ENCODE data around the gene TLR3.

The TLR3 gene

DNA sequence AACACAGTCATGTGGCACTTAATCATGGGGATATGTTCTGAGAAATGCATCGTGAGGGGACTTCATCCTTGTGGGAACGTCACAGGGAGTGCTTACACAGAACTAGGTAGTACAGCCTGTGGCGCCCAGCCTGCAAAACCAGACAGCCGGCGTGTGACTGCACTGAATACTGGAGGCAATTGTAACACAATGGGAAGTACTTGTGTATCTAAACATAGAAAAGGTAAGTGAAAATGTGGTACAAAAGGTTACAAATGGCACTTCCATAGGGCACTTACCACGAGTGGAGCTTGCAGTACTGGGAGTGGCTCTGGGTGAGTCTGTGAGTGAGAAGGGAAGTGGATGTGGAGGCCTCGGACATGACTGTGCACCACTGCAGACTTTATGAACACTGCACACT is 5.2 kb downstream of the TLR3 start:
- TF ChIP-seq, protein P1, sequence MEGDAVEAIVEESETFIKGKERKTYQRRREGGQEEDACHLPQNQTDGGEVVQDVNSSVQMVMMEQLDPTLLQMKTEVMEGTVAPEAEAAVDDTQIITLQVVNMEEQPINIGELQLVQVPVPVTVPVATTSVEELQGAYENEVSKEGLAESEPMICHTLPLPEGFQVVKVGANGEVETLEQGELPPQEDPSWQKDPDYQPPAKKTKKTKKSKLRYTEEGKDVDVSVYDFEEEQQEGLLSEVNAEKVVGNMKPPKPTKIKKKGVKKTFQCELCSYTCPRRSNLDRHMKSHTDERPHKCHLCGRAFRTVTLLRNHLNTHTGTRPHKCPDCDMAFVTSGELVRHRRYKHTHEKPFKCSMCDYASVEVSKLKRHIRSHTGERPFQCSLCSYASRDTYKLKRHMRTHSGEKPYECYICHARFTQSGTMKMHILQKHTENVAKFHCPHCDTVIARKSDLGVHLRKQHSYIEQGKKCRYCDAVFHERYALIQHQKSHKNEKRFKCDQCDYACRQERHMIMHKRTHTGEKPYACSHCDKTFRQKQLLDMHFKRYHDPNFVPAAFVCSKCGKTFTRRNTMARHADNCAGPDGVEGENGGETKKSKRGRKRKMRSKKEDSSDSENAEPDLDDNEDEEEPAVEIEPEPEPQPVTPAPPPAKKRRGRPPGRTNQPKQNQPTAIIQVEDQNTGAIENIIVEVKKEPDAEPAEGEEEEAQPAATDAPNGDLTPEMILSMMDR (IDR thresholded peaks at IDR 0.05; ENCODE audit: insufficient read depth, low read depth, low read length, missing control alignments): no peak
- DNase-seq (ENCODE audit: low read depth): no peak
- H3K4me3 ChIP-seq (ENCODE audit: low read length): no peak overlapping the region

DNA sequence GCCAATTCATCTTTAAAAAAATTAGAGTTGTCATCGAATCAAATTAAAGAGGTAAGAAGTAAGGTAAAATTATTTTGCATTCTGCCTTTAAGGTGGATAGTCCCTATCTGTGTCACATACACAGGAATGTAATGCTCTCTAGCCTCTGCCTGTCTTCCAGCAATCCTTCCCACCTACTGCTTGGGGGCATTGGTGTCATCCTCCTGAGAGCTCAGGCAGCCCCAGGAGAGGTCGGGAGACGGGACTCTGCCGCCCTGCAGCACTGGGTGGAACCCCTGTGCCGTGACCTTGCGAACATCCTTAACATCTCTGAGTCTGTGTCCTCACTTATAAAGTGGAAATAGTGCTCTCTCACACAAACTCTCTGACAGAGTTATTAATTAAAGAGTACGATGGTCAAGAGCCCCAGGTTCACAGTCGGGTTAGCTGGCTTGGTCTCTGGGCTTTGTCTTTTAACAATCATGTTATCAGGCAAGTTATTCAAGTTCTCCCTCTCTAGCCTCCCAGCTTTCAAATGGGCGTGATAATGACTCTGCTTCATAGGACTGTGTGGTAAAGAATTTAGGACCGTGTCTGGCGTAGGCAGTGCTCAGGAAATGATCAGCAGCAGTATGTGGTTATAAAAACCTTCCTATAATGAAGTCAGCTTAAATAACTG is 10.2 kb downstream of the TLR3 start:
- H3K4me3 ChIP-seq (ENCODE audit: low read length): no peak overlapping the region
- TF ChIP-seq, protein P1 (IDR thresholded peaks at IDR 0.05; ENCODE audit: insufficient read depth, low read depth, low read length, missing control alignments): no peak

DNA sequence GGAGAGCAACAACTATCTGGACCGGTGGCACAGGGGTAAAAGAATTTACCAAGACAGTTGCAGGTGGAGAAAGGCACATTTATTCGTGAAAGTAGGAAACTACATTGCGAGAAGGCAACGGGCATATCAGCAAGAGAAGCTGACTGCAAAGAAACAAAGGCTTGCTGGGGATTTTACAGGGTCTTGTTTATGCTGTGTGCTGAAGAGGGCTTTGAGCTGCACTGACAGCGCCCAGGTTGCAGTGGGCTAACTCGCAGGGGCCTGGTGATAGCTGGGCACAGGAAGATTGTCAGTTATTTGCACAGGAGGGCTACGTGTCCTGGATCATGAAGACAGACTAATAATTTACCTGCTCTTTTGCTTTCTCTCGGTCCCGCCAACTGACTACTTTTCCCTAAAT is 10.7 kb downstream of the TLR3 start:
- no peak for DNase-seq (ENCODE audit: low read depth)

More for the DNA sequence above, 10.2 kb downstream of the TLR3 start:
- DNase-seq (ENCODE audit: low read depth): peak; percentile 63

DNA sequence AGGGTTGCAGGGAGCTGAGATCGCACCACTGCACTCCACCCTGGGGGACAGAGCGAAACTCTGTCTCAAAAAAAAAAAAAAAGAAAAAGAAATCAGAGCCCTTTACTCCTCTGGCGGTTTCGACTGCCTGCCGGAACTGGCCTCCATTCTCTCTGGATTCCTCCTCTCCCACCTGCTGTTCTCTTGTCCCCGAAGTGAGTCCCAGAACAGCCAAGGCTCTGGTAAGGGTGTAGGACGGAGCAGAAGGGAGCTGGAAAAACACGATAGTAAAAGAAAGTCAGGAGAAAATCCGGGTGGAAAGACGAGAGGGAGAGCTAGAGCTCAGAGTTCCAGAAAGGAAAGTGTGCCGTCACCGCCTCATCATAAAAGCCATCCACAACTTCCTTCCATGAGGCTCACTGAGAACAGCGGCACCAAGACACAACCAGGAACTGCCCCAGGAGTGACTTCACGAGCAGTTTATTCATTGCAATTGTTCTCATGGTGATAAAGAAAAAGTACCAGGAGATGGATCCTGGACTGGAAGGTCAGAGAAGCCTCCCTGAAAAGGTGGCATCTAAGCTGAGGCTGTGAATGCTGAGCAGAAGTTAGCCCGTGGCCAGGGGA is 12.3 kb downstream of the TLR3 start:
- no peak overlapping the region for H3K4me3 ChIP-seq (ENCODE audit: low read length)
- TF ChIP-seq, protein P1 (IDR thresholded peaks at IDR 0.05; ENCODE audit: insufficient read depth, low read depth, low read length, missing control alignments): no peak
- DNase-seq (ENCODE audit: low read depth): no peak

More for the DNA sequence above, 10.7 kb downstream of the TLR3 start:
- no peak overlapping the region for H3K4me3 ChIP-seq (ENCODE audit: low read length)
- TF ChIP-seq, protein P1 (IDR thresholded peaks at IDR 0.05; ENCODE audit: insufficient read depth, low read depth, low read length, missing control alignments): no peak

DNA sequence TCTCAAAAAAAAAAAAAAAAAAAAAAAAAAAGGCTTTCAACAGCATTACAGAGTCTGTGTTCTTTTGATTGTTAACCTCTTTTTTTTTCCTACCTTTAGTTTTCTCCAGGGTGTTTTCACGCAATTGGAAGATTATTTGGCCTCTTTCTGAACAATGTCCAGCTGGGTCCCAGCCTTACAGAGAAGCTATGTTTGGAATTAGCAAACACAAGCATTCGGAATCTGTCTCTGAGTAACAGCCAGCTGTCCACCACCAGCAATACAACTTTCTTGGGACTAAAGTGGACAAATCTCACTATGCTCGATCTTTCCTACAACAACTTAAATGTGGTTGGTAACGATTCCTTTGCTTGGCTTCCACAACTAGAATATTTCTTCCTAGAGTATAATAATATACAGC is 13.3 kb downstream of the TLR3 start:
- no peak for DNase-seq (ENCODE audit: low read depth)
- no peak overlapping the region for H3K4me3 ChIP-seq (ENCODE audit: low read length)
- TF ChIP-seq, protein P1 (IDR thresholded peaks at IDR 0.05; ENCODE audit: insufficient read depth, low read depth, low read length, missing control alignments): no peak

DNA sequence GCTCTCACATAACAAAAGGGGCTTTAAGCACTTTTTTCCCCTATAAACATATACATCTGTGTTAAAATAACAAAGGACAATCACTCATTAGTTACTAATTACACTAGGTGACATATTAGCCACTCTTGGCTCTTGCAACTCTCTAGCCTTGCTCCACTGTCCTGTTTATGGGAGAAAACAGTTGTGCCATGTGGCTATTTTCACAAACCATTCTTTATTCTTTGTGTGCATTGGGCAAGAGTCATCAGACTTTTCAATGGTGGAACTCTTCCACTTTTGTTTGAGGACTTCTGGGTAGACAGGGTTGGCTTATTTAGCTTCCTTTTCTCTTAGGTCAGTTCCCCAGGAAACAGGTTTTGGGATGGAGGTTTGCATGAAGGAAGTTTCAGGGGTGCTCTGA is 19.6 kb downstream of the TLR3 start:
- TF ChIP-seq, protein P1 (IDR thresholded peaks at IDR 0.05; ENCODE audit: insufficient read depth, low read depth, low read length, missing control alignments): no peak
- DNase-seq (ENCODE audit: low read depth): no peak
- H3K4me3 ChIP-seq (ENCODE audit: low read length): no peak overlapping the region

DNA sequence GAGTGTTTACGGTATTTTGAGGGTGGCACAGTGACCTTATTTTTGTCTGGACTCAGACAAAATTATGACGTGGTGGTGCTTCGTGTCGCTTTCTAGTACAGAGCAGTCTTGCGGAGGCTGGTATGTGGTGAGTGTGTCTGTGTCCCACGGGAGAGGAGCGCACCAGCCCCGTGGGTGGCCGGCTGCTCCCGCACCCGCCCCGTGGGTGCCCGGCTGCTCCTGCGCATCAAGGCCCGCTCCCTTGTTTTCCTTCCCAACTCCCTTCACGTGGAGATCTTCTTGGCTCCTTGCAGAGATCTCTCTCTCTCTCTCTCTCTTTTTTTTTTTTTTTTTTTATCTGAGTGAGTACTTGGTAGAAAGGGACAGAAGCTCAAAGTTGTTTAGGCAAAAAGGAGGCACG is 23.3 kb downstream of the TLR3 start:
- TF ChIP-seq, protein P1 (IDR thresholded peaks at IDR 0.05; ENCODE audit: insufficient read depth, low read depth, low read length, missing control alignments): no peak
- no peak for DNase-seq (ENCODE audit: low read depth)

More for the DNA sequence above, 23.3 kb downstream of the TLR3 start:
- no peak overlapping the region for H3K4me3 ChIP-seq (ENCODE audit: low read length)
